Sigmoid colon (tissue), 4 donors: ENCODE results near the gene ZC3H10.

Source experiments
- CTCF ChIP-seq, 4 experiments: fragments of 450-650 bp in 3 of 4; fragments of 200-600 bp in 1 of 4; IDR thresholded peaks; one replicate each; pipeline ENCODE4 v1.5.1; 2016 to 2019; ENCODE audit warnings: antibody characterized with exemption in 4 of 4, mild to moderate bottlenecking in 3 of 4, moderate library complexity in 2 of 4
- EP300 ChIP-seq, 4 donors: sonication (generic); formaldehyde crosslinking; IDR thresholded peaks; one replicate each; pipeline ENCODE4 v1.6.1; 2017; ENCODE audit warnings: antibody characterized with exemption in 4 of 4
- POLR2A ChIP-seq, 2 donors: fragments of 450-650 bp; IDR thresholded peaks; one replicate each; pipeline ENCODE4 v1.6.1; 2016; ENCODE audit warnings: antibody characterized with exemption in 2 of 2, mild to moderate bottlenecking in 2 of 2, moderate library complexity in 2 of 2
- POLR2AphosphoS5 ChIP-seq, 4 donors: sonication (generic); formaldehyde crosslinking; IDR thresholded peaks; one replicate each; pipeline ENCODE4 v1.6.1; 2017; ENCODE audit warnings: antibody characterized with exemption in 4 of 4

GRCh38 chr12:56145217-56145616 is 27.2 kb downstream of the ZC3H10 start:
- TF ChIP-seq CTCF (IDR thresholded peaks at IDR 0.05) (no peak), POLR2A (IDR thresholded peaks at IDR 0.05) (no peak), EP300 (IDR thresholded peaks at IDR 0.05) (no peak), POLR2AphosphoS5 (IDR thresholded peaks at IDR 0.05) (no peak)
